ENCODE measurements around the gene HIVEP3.

The HIVEP3 gene

GRCh38 chr1:41844781-41845272, 73.9 kb downstream of the HIVEP3 start:
- DNase-seq, result no peak

- DNase-seq, result no peak
Measured at GRCh38 chr1:41844255-41844654, 74.5 kb downstream of the HIVEP3 start.

- no peak for DNase-seq
Measured at GRCh38 chr1:41842993-41843755, 75.5 kb downstream of the HIVEP3 start.

GRCh38 chr1:41842326-41842725, 76.4 kb downstream of the HIVEP3 start:
- no peak for DNase-seq

GRCh38 chr1:41840592-41841246, 78.0 kb downstream of the HIVEP3 start:
- no peak for DNase-seq

GRCh38 chr1:41838266-41838665, 80.5 kb downstream of the HIVEP3 start:
- DNase-seq, result no peak

- no peak for DNase-seq
Measured at GRCh38 chr1:41837691-41838090, 81.0 kb downstream of the HIVEP3 start.

- no peak for DNase-seq
Measured at GRCh38 chr1:41835485-41835884, 83.2 kb downstream of the HIVEP3 start.

- no peak for DNase-seq
Measured at GRCh38 chr1:41833519-41834000, 85.2 kb downstream of the HIVEP3 start.

GRCh38 chr1:41830726-41831125, 88.0 kb downstream of the HIVEP3 start:
- no peak for DNase-seq

GRCh38 chr1:41827991-41828570, 90.6 kb downstream of the HIVEP3 start:
- no peak for DNase-seq

- DNase-seq, result no peak
Measured at GRCh38 chr1:41823471-41823870, 95.3 kb downstream of the HIVEP3 start.

GRCh38 chr1:41822866-41823265, 95.9 kb downstream of the HIVEP3 start:
- DNase-seq, result no peak

- no peak for DNase-seq
Measured at GRCh38 chr1:41819843-41820242, 98.9 kb downstream of the HIVEP3 start.

- peak; percentile 26 for DNase-seq
Measured at GRCh38 chr1:41819069-41819468, 99.7 kb downstream of the HIVEP3 start.

- no peak for DNase-seq
Measured at GRCh38 chr1:41816061-41816460, 102.7 kb downstream of the HIVEP3 start.

GRCh38 chr1:41813755-41814745, 104.7 kb downstream of the HIVEP3 start:
- no peak for DNase-seq

- DNase-seq, result no peak
Measured at GRCh38 chr1:41813226-41813625, 105.5 kb downstream of the HIVEP3 start.

GRCh38 chr1:41812453-41812852, 106.3 kb downstream of the HIVEP3 start:
- no peak for DNase-seq

- DNase-seq, result peak; percentile 73
Measured at GRCh38 chr1:41812051-41812450, 106.7 kb downstream of the HIVEP3 start.

- peak; percentile 67 for DNase-seq
Measured at GRCh38 chr1:41811051-41811795, 107.5 kb downstream of the HIVEP3 start.

GRCh38 chr1:41810446-41810845, 108.3 kb downstream of the HIVEP3 start:
- peak; percentile 52 for DNase-seq
